GM18519 (cell line): ENCODE data around the gene NFYB.
"Not testable (repeated sequence)": the region's sequence is repeated elsewhere in the genome, so short reads cannot be mapped to it uniquely, and the experiment has no call there.

Source experiments
- ATAC-seq: cut with Tn5 transposase; IDR thresholded peaks from one replicate; pipeline ENCODE4 v1.9.1; 2021; ENCODE audit warnings: mild to moderate bottlenecking, moderate library complexity; ENCODE audit not compliant: unreplicated experiment, low FRiP score

Gene NFYB

GRCh38 chr12:104163631-104164030 is 25.6 kb upstream of the NFYB start:
- no peak for ATAC-seq

GRCh38 chr12:104163028-104163427 is 25.0 kb upstream of the NFYB start:
- ATAC-seq: not testable (repeated sequence)

- ATAC-seq: no peak
Observed at GRCh38 chr12:104155711-104156555, 17.9 kb upstream of the NFYB start.

- ATAC-seq: no peak
Observed at GRCh38 chr12:104154806-104155205, 16.8 kb upstream of the NFYB start.

- no peak for ATAC-seq
Observed at GRCh38 chr12:104154286-104154685, 16.3 kb upstream of the NFYB start.

- no peak for ATAC-seq
Observed at GRCh38 chr12:104152685-104153241, 14.8 kb upstream of the NFYB start.

- ATAC-seq: no peak
Observed at GRCh38 chr12:104150416-104150815, 12.4 kb upstream of the NFYB start.

GRCh38 chr12:104147346-104147745 is 9.3 kb upstream of the NFYB start:
- ATAC-seq: no peak

GRCh38 chr12:104143918-104144317 is 5.9 kb upstream of the NFYB start:
- no peak for ATAC-seq

- no peak for ATAC-seq
Observed at GRCh38 chr12:104143002-104143401, 5.0 kb upstream of the NFYB start.

- no peak for ATAC-seq
Observed at GRCh38 chr12:104142543-104142942, 4.5 kb upstream of the NFYB start.

- ATAC-seq: no peak
Observed at GRCh38 chr12:104138797-104139152, 765 bp upstream of the NFYB start.

GRCh38 chr12:104137001-104137901 is 759 bp downstream of the NFYB start:
- peak; percentile 20 for ATAC-seq

GRCh38 chr12:104136577-104136976 is 1.4 kb downstream of the NFYB start:
- no peak for ATAC-seq

- no peak for ATAC-seq
Observed at GRCh38 chr12:104134882-104135281, 3.1 kb downstream of the NFYB start.

GRCh38 chr12:104133866-104134265 is 4.1 kb downstream of the NFYB start:
- ATAC-seq: no peak

- no peak for ATAC-seq
Observed at GRCh38 chr12:104133321-104133720, 4.7 kb downstream of the NFYB start.

GRCh38 chr12:104132351-104132956 is 5.6 kb downstream of the NFYB start:
- ATAC-seq: no peak

- no peak for ATAC-seq
Observed at GRCh38 chr12:104131609-104132008, 6.4 kb downstream of the NFYB start.

- ATAC-seq: no peak
Observed at GRCh38 chr12:104130760-104131159, 7.2 kb downstream of the NFYB start.

GRCh38 chr12:104126548-104126947 is 11.5 kb downstream of the NFYB start:
- no peak for ATAC-seq
